ENCODE data around the gene TMPRSS2. TPM values are rescaled to one million over a fixed set of nuclear protein-coding genes. Genes with fewer than 3 reads are reported as not detected.
A peak's percentile ranks its signal among the peaks of the same experiment; 100 is the strongest.

Gene TMPRSS2
- total RNA-seq, 1 experiment from 2014 or later = not detected

DNA sequence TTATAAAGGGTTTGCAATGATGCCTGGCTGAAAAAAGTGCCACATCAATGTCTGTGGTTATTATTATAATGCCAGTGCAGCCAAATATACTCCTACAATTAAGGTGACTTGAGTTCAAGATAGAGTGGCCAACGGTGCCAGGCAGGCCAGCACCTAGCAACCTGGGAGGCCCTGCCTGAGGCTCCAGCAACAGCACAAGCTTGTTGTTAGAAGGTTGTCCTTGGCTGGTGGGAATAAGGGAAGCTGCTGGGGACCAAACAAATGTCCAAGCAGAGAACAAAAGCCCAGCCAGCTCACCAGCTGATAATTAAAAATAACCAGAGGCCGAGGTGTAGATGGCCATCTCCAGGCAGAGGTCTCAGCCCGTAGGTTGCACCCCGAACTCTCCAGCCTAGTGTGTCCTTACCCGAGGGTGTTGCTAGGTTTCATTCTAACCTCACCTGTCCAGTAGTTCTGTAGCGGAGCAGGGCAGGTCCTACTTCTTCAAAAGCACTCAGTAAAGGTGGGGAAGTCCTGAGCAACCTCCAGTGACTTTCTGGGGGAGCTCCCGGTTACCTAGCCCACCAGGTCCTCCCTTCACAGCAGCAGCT lies 1.9 kb downstream of the TMPRSS2 start:
- Mint-ChIP-seq H3K27ac (ENCODE audit: low read depth, unreplicated experiment) (no peak overlapping the region), H3K36me3 (ENCODE audit: insufficient read depth, unreplicated experiment) (no peaks in the 10 kb centered on the region), H3K27me3 (ENCODE audit: insufficient read depth, unreplicated experiment) (peaks cover 70% of the 10 kb centered on the region), H3K4me1 (ENCODE audit: insufficient read depth, unreplicated experiment) (no peaks in the 10 kb centered on the region), H3K9me3 (ENCODE audit: unreplicated experiment) (no peaks in the 10 kb centered on the region), H3K4me3 (ENCODE audit: unreplicated experiment) (no peak overlapping the region)
- ChIA-PET CTCF (no interaction called here), POLR2A (no interaction called here)
- DNase-seq (ENCODE audit: unreplicated experiment) = no peak
- no TSS peak for BruUV-seq (replicated peaks)
- intact Hi-C loops (cut with micrococcal nuclease) = no loop called here
- TF ChIP-seq CTCF (IDR thresholded peaks at IDR 0.05; ENCODE audit: unreplicated experiment) = no peak

DNA sequence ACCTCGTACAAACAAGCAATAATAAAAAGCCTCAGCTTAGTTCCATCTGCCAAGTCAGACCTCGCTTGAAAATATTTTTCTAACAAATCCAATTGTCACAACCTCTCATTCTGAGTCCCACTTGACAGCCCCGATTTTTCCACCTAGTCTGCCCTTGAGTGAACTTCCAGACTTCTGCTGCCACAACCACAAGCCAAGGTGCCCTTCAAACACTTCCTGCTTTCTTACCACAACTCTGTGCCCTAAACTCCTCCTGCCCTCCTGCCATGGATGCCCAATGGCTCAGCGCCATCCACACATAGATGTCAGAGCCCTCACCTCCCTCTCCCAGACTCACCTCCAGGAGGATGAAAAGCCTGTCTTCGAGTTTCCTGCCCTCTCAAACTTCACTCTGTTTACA lies 3.9 kb downstream of the TMPRSS2 start:
- CTCF ChIA-PET = no interaction called here

GRCh38 chr21:41503331-41503730 lies 4.6 kb downstream of the TMPRSS2 start:
- CTCF ChIA-PET = no interaction called here

More for the DNA sequence above, 3.9 kb downstream of the TMPRSS2 start:
- DNase-seq (ENCODE audit: unreplicated experiment) = no peak
- no peak for TF ChIP-seq CTCF (IDR thresholded peaks at IDR 0.05; ENCODE audit: unreplicated experiment)
- Mint-ChIP-seq H3K27ac (ENCODE audit: low read depth, unreplicated experiment) (no peak overlapping the region), H3K4me1 (ENCODE audit: insufficient read depth, unreplicated experiment) (no peaks in the 10 kb centered on the region), H3K4me3 (ENCODE audit: unreplicated experiment) (no peak overlapping the region), H3K36me3 (ENCODE audit: insufficient read depth, unreplicated experiment) (no peaks in the 10 kb centered on the region), H3K9me3 (ENCODE audit: unreplicated experiment) (no peaks in the 10 kb centered on the region), H3K27me3 (ENCODE audit: insufficient read depth, unreplicated experiment) (peaks cover 77% of the 10 kb centered on the region)
- intact Hi-C loops (cut with micrococcal nuclease) = no loop called here
- POLR2A ChIA-PET = no interaction called here
- BruUV-seq (replicated peaks) = no TSS peak

DNA sequence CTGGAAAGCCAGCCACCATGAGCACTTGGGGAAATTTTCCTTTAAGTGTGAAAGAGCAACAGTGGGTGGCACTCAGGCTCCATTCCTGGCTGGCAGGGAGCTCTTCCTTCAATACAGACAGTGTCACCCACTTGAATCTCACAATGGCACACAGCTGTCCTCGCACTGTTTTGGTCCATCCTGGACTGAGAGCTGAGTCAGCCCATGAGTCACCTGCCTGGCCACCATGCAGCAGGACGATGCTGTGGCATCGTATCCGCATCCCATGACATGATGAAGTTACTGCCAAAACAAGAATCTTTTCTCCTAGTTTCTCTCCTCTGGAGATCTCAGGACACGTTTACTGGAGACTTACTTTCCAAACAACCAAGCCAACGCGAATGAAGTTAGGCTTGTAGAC lies 6.0 kb downstream of the TMPRSS2 start:
- H3K27ac Mint-ChIP-seq (ENCODE audit: low read depth, unreplicated experiment) = no peak overlapping the region
- no peaks in the 10 kb centered on the region for H3K4me1 Mint-ChIP-seq (ENCODE audit: insufficient read depth, unreplicated experiment)
- CTCF ChIA-PET = interaction anchor here (0.6 kb wide), 1 partner anchor 368 kb away, joined by 4 read pairs; no protein-coding TSS in a partner anchor
- TF ChIP-seq CTCF (IDR thresholded peaks at IDR 0.05; ENCODE audit: unreplicated experiment) = no peak
- no peak overlapping the region for H3K4me3 Mint-ChIP-seq (ENCODE audit: unreplicated experiment)
- H3K9me3 Mint-ChIP-seq (ENCODE audit: unreplicated experiment) = no peaks in the 10 kb centered on the region
- H3K36me3 Mint-ChIP-seq (ENCODE audit: insufficient read depth, unreplicated experiment) = no peaks in the 10 kb centered on the region
- peak; percentile 16 for DNase-seq (ENCODE audit: unreplicated experiment)
- intact Hi-C loops (cut with micrococcal nuclease) = no loop called here
- no TSS peak for BruUV-seq (replicated peaks)
- H3K27me3 Mint-ChIP-seq (ENCODE audit: insufficient read depth, unreplicated experiment) = peaks cover 88% of the 10 kb centered on the region
- POLR2A ChIA-PET = interaction anchor here (1.1 kb wide), 1 partner anchor 9 kb away, joined by 3 read pairs; no protein-coding TSS in a partner anchor

More at GRCh38 chr21:41503331-41503730, 4.6 kb downstream of the TMPRSS2 start:
- Mint-ChIP-seq H3K27me3 (ENCODE audit: insufficient read depth, unreplicated experiment) (peaks cover 79% of the 10 kb centered on the region), H3K9me3 (ENCODE audit: unreplicated experiment) (no peaks in the 10 kb centered on the region), H3K36me3 (ENCODE audit: insufficient read depth, unreplicated experiment) (no peaks in the 10 kb centered on the region), H3K27ac (ENCODE audit: low read depth, unreplicated experiment) (no peak overlapping the region), H3K4me3 (ENCODE audit: unreplicated experiment) (no peak overlapping the region), H3K4me1 (ENCODE audit: insufficient read depth, unreplicated experiment) (no peaks in the 10 kb centered on the region)
- POLR2A ChIA-PET = no interaction called here
- no TSS peak for BruUV-seq (replicated peaks)
- intact Hi-C loops (cut with micrococcal nuclease) = no loop called here
- no peak for DNase-seq (ENCODE audit: unreplicated experiment)
- TF ChIP-seq CTCF (IDR thresholded peaks at IDR 0.05; ENCODE audit: unreplicated experiment) = no peak

Data from MCF 10A (cell line).